GM12875 (cell line): Measurements from ENCODE around the gene DARS1.
A peak's percentile ranks its signal among the peaks of the same experiment; 100 is the strongest.
"Not testable (repeated sequence)": the region's sequence is repeated elsewhere in the genome, so short reads cannot be mapped to it uniquely, and the experiment has no call there.

Experiments used
- H3K4me3 ChIP-seq: one replicate; pipeline ENCODE4 v1.5.1; 2011; ENCODE audit warnings: low read depth, low read length, control low read depth
- CTCF ChIP-seq: IDR thresholded peaks from 2 replicates; pipeline ENCODE4 v1.5.1; 2011; ENCODE audit warnings: low read depth, mild to moderate bottlenecking, control low read depth, inconsistent platforms, low read length, moderate library complexity, borderline replicate concordance; ENCODE audit not compliant: insufficient read depth

Gene DARS1

GRCh38 chr2:135890149-135890548 is 95.3 kb downstream of the DARS1 start:
- H3K4me3 ChIP-seq, result no peak overlapping the region
- no peak for TF ChIP-seq CTCF

- H3K4me3 ChIP-seq, result not testable (repeated sequence)
These were observed 96.8 kb downstream of the DARS1 start for GRCh38 chr2:135888587-135888986.

- no peak overlapping the region for H3K4me3 ChIP-seq
- TF ChIP-seq CTCF, result no peak
These were observed 99.7 kb downstream of the DARS1 start for GRCh38 chr2:135885709-135886108.

- H3K4me3 ChIP-seq, result no peak overlapping the region
- TF ChIP-seq CTCF, result no peak
These were observed 103.0 kb downstream of the DARS1 start for GRCh38 chr2:135882415-135882814.

- H3K4me3 ChIP-seq, result peak overlapping the region; percentile 17
These were observed 108.7 kb downstream of the DARS1 start for GRCh38 chr2:135876770-135877169.

GRCh38 chr2:135876066-135876711 is 109.2 kb downstream of the DARS1 start, which contains the start of gene MCM6:
TSS of gene MCM6 (minus strand) at chr2:135876443. CDS start at chr2:135876365, 78 bp downstream.
- H3K4me3 ChIP-seq, result peak within 1 kb of the TSS; percentile 92
- no peak for TF ChIP-seq CTCF

GRCh38 chr2:135875491-135876065 is 109.8 kb downstream of the DARS1 start:
- TF ChIP-seq CTCF, result no peak
- peak overlapping the region; percentile 92 for H3K4me3 ChIP-seq

GRCh38 chr2:135874777-135875365 is 110.6 kb downstream of the DARS1 start:
- TF ChIP-seq CTCF, result no peak
- peak overlapping the region; percentile 92 for H3K4me3 ChIP-seq
